ENCODE results near the gene RAD51B.

The RAD51B gene

GRCh38 chr14:68314642-68315041 lies 495.1 kb downstream of the RAD51B start:
- peak; percentile 13 for DNase-seq

- DNase-seq, result no peak
Observed at GRCh38 chr14:68315081-68315480, 495.5 kb downstream of the RAD51B start.

- no peak for DNase-seq
Observed at GRCh38 chr14:68316078-68316868, 496.7 kb downstream of the RAD51B start.

GRCh38 chr14:68317239-68317638 lies 497.7 kb downstream of the RAD51B start:
- no peak for DNase-seq

GRCh38 chr14:68318828-68319227 lies 499.2 kb downstream of the RAD51B start:
- no peak for DNase-seq

GRCh38 chr14:68320495-68320894 lies 500.9 kb downstream of the RAD51B start:
- DNase-seq, result no peak

- no peak for DNase-seq
Observed at GRCh38 chr14:68322940-68323620, 503.5 kb downstream of the RAD51B start.

- no peak for DNase-seq
Observed at GRCh38 chr14:68325267-68325807, 505.8 kb downstream of the RAD51B start.

- DNase-seq, result no peak
Observed at GRCh38 chr14:68327231-68327630, 507.7 kb downstream of the RAD51B start.

- no peak for DNase-seq
Observed at GRCh38 chr14:68328509-68328908, 508.9 kb downstream of the RAD51B start.

GRCh38 chr14:68331426-68331825 lies 511.8 kb downstream of the RAD51B start:
- DNase-seq, result no peak

GRCh38 chr14:68331991-68332390 lies 512.4 kb downstream of the RAD51B start:
- peak; percentile 17 for DNase-seq

GRCh38 chr14:68333262-68333661 lies 513.7 kb downstream of the RAD51B start:
- no peak for DNase-seq

- no peak for DNase-seq
Observed at GRCh38 chr14:68335312-68335711, 515.7 kb downstream of the RAD51B start.

GRCh38 chr14:68336165-68336564 lies 516.6 kb downstream of the RAD51B start:
- DNase-seq, result no peak

GRCh38 chr14:68337279-68337678 lies 517.7 kb downstream of the RAD51B start:
- no peak for DNase-seq

GRCh38 chr14:68340262-68340661 lies 520.7 kb downstream of the RAD51B start:
- DNase-seq, result no peak

GRCh38 chr14:68341411-68342212 lies 522.0 kb downstream of the RAD51B start:
- peak; percentile 33 for DNase-seq

- DNase-seq, result no peak
Observed at GRCh38 chr14:68342216-68342763, 522.7 kb downstream of the RAD51B start.

GRCh38 chr14:68343534-68344118 lies 524.0 kb downstream of the RAD51B start:
- no peak for DNase-seq

- no peak for DNase-seq
Observed at GRCh38 chr14:68345738-68346137, 526.2 kb downstream of the RAD51B start.

GRCh38 chr14:68346556-68347343 lies 527.2 kb downstream of the RAD51B start:
- no peak for DNase-seq
